GM12878 (cell line): ENCODE measurements around the gene AP1M2.

Experiments
- SUZ12 ChIP-seq: fragments of 200-600 bp; sonication (generic); IDR thresholded peaks from one replicate; pipeline ENCODE4 v1.6.1; 2018; ENCODE audit warnings: antibody characterized with exemption, mild to moderate bottlenecking; ENCODE audit not compliant: unreplicated experiment
- TF ChIP-seq, protein P1 (sequence below), 3 experiments: IDR thresholded peaks in 2 of 3; conservative IDR thresholded peaks in 1 of 3; 2 replicates each; pipeline ENCODE4 v1.5.1; 2011; ENCODE audit warnings: low read depth in 3 of 3, low read length in 3 of 3, mild to moderate bottlenecking in 3 of 3, control low read depth in 2 of 3, moderate library complexity in 2 of 3, inconsistent platforms in 1 of 3, mixed read lengths in 1 of 3; ENCODE audit not compliant: control insufficient read depth in 2 of 3, insufficient read depth in 1 of 3; ENCODE audit errors: extremely low read depth in 1 of 3

DNA sequence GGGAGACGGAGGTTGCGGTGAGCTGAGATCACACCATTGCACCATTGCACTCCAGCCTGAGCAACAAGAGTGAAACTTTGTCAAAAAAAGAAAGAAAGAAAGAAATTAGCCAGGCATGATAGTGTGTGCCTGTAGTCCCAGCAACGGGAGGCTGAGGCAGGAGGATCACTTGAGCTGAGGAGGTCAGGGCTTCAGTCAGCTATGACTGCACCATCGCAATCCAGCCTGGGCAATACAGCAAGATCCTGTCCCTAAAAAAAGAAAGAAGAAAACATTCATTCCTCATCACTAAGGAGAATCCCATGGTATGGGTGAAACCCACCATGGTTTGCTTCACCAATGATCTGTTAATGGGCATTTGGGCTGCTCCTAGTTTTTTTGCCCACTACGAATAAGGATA is 13.0 kb upstream of the AP1M2 start:
- TF ChIP-seq, protein P1, sequence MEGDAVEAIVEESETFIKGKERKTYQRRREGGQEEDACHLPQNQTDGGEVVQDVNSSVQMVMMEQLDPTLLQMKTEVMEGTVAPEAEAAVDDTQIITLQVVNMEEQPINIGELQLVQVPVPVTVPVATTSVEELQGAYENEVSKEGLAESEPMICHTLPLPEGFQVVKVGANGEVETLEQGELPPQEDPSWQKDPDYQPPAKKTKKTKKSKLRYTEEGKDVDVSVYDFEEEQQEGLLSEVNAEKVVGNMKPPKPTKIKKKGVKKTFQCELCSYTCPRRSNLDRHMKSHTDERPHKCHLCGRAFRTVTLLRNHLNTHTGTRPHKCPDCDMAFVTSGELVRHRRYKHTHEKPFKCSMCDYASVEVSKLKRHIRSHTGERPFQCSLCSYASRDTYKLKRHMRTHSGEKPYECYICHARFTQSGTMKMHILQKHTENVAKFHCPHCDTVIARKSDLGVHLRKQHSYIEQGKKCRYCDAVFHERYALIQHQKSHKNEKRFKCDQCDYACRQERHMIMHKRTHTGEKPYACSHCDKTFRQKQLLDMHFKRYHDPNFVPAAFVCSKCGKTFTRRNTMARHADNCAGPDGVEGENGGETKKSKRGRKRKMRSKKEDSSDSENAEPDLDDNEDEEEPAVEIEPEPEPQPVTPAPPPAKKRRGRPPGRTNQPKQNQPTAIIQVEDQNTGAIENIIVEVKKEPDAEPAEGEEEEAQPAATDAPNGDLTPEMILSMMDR (IDR thresholded peaks at IDR 0.05 in 2 of 3, conservative IDR thresholded peaks at IDR 0.05 in 1 of 3; ENCODE audit: control insufficient read depth in 2 of 3, extremely low read depth in 1 of 3, insufficient read depth in 1 of 3, low read depth in 3 of 3, low read length in 3 of 3) = no peak
- no peak for TF ChIP-seq SUZ12
